ENCODE data around the gene PCBD1. TPM values are rescaled to one million over a fixed set of nuclear protein-coding genes. Genes with fewer than 3 reads are reported as not detected.
A peak's percentile ranks its signal among the peaks of the same experiment; 100 is the strongest.

The PCBD1 gene
- total RNA-seq, 1 donor from 2014 or later, result 53.9 TPM

GRCh38 chr10:70917635-70918034 lies 29.3 kb upstream of the PCBD1 start:
- DNase-seq (ENCODE audit: low read depth in 2 of 2), result no peak

- DNase-seq (ENCODE audit: low read depth in 2 of 2), result no peak
Measured at GRCh38 chr10:70917226-70917625, 28.9 kb upstream of the PCBD1 start.

- DNase-seq (ENCODE audit: low read depth in 2 of 2), result no peak
Measured at GRCh38 chr10:70916241-70916640, 27.9 kb upstream of the PCBD1 start.

GRCh38 chr10:70915806-70916205 lies 27.4 kb upstream of the PCBD1 start:
- no peak for DNase-seq (ENCODE audit: low read depth in 2 of 2)

- DNase-seq (ENCODE audit: low read depth in 2 of 2), result no peak
Measured at GRCh38 chr10:70915206-70915605, 26.8 kb upstream of the PCBD1 start.

- DNase-seq (ENCODE audit: low read depth in 2 of 2), result no peak
Measured at GRCh38 chr10:70914316-70914864, 26.0 kb upstream of the PCBD1 start.

DNA sequence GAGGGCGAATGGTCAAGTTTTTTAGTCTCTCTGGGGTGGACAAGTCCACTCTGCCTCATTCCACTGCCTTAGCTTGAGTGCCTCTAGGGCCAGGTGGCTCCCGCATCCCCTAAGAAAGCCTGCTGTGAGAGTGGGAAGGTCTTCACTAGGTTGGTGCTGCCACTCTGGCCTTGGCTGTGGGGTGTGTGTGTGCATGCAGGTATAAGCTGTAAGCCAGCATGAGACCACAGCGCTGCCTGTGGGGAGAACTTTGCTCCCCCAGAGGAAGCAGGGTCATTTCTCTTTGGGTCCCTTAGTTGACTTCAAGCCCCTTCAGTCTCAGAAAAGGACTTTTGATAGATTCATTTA lies 25.5 kb upstream of the PCBD1 start:
- no peak for DNase-seq (ENCODE audit: low read depth in 2 of 2)

- DNase-seq (ENCODE audit: low read depth in 2 of 2), result peak; percentile 6 to 16
Measured at GRCh38 chr10:70913191-70913892, 25.0 kb upstream of the PCBD1 start.

- no peak for DNase-seq (ENCODE audit: low read depth in 2 of 2)
Measured at GRCh38 chr10:70912556-70912955, 24.2 kb upstream of the PCBD1 start.

GRCh38 chr10:70911386-70911785 lies 23.0 kb upstream of the PCBD1 start:
- no peak for DNase-seq (ENCODE audit: low read depth in 2 of 2)

DNA sequence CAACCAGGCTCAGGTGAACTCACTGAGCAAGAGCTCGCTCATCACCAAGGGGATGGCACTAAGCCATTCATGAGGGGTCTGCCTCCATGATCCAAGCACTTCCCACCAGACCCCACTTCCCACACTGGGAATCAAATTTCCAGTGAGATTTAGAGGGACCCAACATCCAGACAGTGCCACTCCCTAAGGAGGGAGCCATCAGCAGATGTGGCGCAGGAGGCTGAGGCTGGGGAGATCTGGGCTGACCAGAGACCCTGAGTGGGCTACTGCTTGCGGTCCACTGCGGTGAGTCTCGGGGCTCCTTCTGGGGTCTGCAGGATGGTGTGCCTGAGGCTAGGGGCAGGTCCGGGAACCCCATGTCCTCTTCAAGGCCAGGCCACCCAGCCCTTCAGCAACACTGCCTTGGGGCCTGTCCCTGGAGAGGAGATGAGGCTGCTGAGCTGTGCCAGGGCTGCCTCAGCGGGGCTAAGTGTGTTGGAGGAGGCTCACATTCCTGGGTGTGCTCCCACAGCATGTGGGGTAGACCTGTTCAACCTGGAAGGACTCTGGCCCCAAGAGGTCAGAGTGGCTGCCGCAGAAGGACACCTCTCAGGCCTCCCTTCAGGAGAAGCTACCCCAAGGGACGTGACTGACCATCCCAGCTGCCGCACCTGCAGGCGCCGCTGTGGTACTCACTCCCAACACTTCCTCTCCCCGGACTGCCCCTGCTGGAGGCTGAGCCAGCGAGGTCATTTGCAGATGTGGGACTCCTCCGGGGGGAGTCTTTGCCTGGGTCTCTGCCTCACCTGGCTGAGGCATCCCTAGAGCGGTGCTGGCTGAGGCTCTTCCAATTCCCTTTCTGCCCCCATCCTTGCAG lies 22.3 kb upstream of the PCBD1 start:
- no peak for DNase-seq (ENCODE audit: low read depth in 2 of 2)

- no peak for DNase-seq (ENCODE audit: low read depth in 2 of 2)
Measured at GRCh38 chr10:70909326-70909935, 21.1 kb upstream of the PCBD1 start.

DNA sequence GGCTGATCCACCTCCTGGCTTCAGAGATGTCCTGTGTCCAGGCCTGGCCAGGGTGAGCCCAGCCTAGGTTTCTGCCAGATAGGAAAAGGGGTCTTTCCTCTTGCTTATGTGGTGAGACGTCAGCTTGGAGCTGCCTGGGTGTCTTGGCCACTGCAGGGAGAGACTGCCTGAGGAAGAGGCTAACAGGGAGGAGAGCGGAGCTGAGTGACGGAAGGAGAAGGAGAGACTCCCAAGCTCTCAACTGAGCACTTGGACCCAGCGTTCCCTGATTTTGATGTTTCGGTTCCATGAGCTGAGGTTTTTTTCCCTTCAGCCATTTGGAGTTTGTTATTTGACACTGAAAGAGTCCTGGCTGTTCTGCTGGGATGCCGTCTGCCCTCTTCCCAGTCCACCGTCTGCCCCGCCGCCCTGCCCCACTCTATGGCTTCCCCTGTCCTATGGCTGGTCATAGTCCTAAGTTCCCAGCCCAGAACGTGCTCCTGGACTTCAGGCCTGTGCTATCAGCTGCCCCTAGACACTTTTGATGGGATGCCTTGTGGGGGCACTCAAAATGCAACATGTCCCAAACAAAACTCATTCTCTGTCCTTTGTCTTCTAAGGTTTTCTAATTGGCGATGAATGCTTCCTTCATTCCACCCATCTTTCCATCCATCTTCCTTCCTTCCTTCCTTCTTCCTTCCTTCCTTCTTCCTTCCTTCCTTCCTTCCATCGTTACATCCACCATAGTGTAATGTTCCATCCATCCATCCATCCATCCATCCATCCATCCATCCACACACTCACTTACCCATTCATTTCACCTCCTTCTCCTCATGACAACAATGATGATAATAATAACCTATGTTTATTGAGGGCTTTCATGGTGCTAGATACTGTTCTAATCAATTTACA lies 20.3 kb upstream of the PCBD1 start:
- no peak for DNase-seq (ENCODE audit: low read depth in 2 of 2)

GRCh38 chr10:70907637-70908405 lies 19.5 kb upstream of the PCBD1 start:
- DNase-seq (ENCODE audit: low read depth in 2 of 2), result no peak

DNA sequence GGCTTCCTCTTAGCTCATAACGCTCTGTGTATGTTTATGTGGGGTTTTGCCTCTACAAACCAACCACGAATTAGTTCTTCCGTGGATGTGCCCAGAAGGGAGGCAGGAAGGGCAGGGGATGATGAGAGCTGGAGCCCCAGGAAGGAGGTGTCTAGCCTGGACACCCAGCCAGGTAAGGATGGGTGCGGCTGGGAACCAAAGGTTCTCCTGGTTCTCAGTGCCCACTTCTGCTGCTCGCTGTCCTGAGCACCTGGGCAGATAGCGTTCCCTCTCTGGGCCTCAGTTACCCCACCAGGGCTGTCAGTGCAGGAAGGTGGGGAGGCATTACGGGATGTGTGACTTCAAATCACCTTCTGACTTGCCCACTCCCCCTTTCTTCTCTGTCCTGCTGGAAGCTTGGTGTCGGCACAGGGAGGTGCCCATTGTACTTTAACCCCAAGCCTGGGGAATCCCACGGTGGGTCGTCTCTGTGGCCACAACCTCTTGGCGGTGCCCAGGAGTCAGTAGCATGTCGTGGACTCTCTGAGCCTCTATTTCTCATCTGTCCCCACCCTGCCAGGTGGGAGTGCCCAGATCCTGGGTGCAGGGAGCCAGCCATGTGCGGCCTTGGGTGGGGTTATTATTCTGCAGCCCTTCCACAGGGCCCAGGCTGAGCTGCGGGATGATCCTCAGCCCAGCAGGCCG lies 18.7 kb upstream of the PCBD1 start:
- no peak for DNase-seq (ENCODE audit: low read depth in 2 of 2)

GRCh38 chr10:70906031-70906783 lies 17.8 kb upstream of the PCBD1 start:
- no peak for DNase-seq (ENCODE audit: low read depth in 2 of 2)

DNA sequence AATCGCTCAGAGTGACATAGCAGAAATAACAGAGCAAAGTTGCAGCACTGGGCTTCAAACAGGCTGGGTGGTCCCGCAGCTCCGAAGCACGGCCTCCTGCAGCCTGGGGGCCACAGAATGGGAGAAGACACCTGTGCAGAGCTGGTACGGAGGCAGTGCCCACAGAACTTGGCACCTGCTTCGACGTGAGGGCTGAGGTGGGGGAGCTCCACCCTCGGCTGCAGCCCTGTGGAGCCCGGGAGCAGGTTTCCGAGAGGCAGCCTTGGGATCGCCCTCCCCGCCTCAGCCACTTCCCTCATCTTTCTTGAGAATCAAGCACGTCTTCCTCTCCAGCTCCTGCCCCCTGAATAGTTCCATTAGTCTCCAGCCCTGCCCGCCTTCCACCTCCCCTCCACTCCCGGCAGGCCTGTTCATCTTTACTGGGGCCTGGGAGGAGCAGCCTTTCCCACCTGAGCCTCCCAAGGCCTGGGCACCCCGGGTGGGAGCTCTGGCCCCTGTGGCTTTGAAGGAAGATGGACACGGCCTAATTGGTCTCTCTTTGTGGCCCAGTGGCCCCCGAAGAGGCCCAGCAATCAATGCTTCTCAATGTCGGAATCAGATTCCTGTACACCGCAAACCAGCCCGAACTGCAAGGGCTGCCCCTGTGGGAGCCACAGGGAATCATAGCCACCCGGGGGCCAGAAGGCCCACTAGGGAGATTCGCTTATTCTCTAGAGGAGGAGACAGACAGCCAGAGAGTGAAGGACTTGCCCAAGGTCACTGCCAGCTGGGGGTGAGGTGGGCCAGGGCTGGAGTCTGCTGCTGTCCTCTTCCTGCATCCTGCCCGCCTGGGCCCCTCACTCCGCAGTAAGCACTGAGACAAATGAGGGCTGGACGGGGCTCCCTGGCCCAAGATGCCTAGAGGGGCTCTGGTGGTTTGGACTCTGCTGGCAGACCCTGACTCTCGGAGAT lies 17.0 kb upstream of the PCBD1 start:
- no peak for DNase-seq (ENCODE audit: low read depth in 2 of 2)

Data from dermis microvascular lymphatic vessel endothelial cell (primary cell).